Ishikawa (cell line): ENCODE results near the gene CCSER1.

ENCODE experiments used
- CEBPB ChIP-seq: IDR thresholded peaks from 2 replicates; pipeline ENCODE4 v1.6.1; 2012
- CREB1 ChIP-seq: IDR thresholded peaks from 2 replicates; pipeline ENCODE4 v1.6.1; 2012; ENCODE audit warnings: low read depth
- EGR1 ChIP-seq: IDR thresholded peaks from 2 replicates; pipeline ENCODE4 v1.6.1; 2012
- EP300 ChIP-seq: IDR thresholded peaks from 2 replicates; pipeline ENCODE4 v1.6.1; 2012; ENCODE audit warnings: borderline replicate concordance
- FOXM1 ChIP-seq: IDR thresholded peaks from 2 replicates; pipeline ENCODE4 v1.6.1; 2012; ENCODE audit warnings: low read depth, borderline replicate concordance
- MAX ChIP-seq: IDR thresholded peaks from 2 replicates; pipeline ENCODE4 v1.6.1; 2012
- NFIC ChIP-seq: IDR thresholded peaks from 2 replicates; pipeline ENCODE4 v1.6.1; 2012
- RAD21 ChIP-seq: IDR thresholded peaks from 2 replicates; pipeline ENCODE4 v1.6.1; 2012; ENCODE audit warnings: low read depth
- TAF1 ChIP-seq: IDR thresholded peaks from 2 replicates; pipeline ENCODE4 v1.6.1; 2012; ENCODE audit warnings: low read depth, mild to moderate bottlenecking
- TCF12 ChIP-seq: IDR thresholded peaks from 2 replicates; pipeline ENCODE4 v1.6.1; 2012; ENCODE audit warnings: low read depth
- TEAD4 ChIP-seq: IDR thresholded peaks from 2 replicates; pipeline ENCODE4 v1.6.1; 2012
- YY1 ChIP-seq: IDR thresholded peaks from 2 replicates; pipeline ENCODE4 v1.6.1; 2012; ENCODE audit warnings: low read depth
- ZBTB7A ChIP-seq: IDR thresholded peaks from 2 replicates; pipeline ENCODE4 v1.6.1; 2012; ENCODE audit warnings: low read depth
- TF ChIP-seq, protein P1 (sequence below): IDR thresholded peaks from 2 replicates; pipeline ENCODE4 v1.6.1; 2012
- TF ChIP-seq, protein P2 (sequence below): IDR thresholded peaks from 2 replicates; pipeline ENCODE4 v1.6.1; 2012; ENCODE audit warnings: low read depth, mild to moderate bottlenecking

Gene CCSER1

DNA sequence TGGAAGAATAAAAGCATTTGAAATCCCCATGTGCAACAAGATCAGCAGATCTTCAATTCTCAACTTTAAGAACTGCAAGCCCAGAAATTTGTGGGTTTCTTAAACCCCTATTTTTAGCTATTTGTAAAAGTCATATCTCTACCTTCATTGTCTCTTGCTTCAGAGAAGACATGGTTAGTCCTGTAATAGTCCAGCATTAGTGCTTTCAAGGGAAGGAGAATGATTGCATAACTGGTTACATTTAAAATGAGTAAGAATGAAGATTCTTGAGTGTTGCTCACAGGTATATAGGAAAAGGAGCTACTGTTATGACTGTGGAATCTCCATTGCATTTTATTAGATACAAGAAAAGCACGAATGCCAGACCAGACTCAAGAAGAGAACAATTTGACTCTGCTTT lies 84.0 kb downstream of the CCSER1 start:
- TF ChIP-seq YY1 = no peak
- TF ChIP-seq TCF12 = no peak

GRCh38 chr4:90215286-90215685 lies 88.1 kb downstream of the CCSER1 start:
- TF ChIP-seq CREB1 = no peak
- TF ChIP-seq TAF1 = no peak
- no peak for TF ChIP-seq TEAD4
- TF ChIP-seq NFIC = no peak
- no peak for TF ChIP-seq ZBTB7A
- no peak for TF ChIP-seq EP300
- no peak for TF ChIP-seq YY1
- no peak for TF ChIP-seq CEBPB
- TF ChIP-seq MAX = no peak
- no peak for TF ChIP-seq RAD21
- no peak for TF ChIP-seq FOXM1

DNA sequence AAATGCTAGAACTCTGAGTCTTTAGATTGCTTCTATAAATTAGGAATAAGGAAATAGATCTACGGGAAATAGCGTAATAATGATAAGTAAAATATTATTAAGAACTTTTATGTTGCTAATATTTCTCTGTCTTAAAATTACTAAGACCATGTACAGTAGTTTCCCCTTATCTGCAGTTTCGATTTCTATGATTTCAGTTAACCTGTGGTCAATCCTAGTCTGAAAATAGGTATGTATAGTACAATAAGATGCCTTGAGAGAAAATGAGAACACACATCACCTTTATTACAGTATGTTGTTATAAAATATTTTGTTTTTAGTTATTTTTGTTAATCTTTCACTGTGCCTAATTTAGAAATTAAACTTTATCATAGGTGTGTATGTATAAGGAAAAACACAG lies 92.6 kb downstream of the CCSER1 start:
- TF ChIP-seq ZBTB7A (no peak), NFIC (no peak), MAX (no peak), TCF12 (no peak), TEAD4 (no peak), TAF1 (no peak), YY1 (no peak), CEBPB (no peak), RAD21 (no peak), EP300 (no peak), FOXM1 (no peak), CREB1 (no peak), EGR1 (no peak)
- TF ChIP-seq, protein P1, sequence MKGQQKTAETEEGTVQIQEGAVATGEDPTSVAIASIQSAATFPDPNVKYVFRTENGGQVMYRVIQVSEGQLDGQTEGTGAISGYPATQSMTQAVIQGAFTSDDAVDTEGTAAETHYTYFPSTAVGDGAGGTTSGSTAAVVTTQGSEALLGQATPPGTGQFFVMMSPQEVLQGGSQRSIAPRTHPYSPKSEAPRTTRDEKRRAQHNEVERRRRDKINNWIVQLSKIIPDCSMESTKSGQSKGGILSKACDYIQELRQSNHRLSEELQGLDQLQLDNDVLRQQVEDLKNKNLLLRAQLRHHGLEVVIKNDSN = no peak
- TF ChIP-seq, protein P2, sequence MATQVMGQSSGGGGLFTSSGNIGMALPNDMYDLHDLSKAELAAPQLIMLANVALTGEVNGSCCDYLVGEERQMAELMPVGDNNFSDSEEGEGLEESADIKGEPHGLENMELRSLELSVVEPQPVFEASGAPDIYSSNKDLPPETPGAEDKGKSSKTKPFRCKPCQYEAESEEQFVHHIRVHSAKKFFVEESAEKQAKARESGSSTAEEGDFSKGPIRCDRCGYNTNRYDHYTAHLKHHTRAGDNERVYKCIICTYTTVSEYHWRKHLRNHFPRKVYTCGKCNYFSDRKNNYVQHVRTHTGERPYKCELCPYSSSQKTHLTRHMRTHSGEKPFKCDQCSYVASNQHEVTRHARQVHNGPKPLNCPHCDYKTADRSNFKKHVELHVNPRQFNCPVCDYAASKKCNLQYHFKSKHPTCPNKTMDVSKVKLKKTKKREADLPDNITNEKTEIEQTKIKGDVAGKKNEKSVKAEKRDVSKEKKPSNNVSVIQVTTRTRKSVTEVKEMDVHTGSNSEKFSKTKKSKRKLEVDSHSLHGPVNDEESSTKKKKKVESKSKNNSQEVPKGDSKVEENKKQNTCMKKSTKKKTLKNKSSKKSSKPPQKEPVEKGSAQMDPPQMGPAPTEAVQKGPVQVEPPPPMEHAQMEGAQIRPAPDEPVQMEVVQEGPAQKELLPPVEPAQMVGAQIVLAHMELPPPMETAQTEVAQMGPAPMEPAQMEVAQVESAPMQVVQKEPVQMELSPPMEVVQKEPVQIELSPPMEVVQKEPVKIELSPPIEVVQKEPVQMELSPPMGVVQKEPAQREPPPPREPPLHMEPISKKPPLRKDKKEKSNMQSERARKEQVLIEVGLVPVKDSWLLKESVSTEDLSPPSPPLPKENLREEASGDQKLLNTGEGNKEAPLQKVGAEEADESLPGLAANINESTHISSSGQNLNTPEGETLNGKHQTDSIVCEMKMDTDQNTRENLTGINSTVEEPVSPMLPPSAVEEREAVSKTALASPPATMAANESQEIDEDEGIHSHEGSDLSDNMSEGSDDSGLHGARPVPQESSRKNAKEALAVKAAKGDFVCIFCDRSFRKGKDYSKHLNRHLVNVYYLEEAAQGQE = no peak

GRCh38 chr4:90220459-90220858 lies 93.3 kb downstream of the CCSER1 start:
- no peak for TF ChIP-seq ZBTB7A
- TF ChIP-seq TCF12 = no peak
- TF ChIP-seq RAD21 = no peak
- no peak for TF ChIP-seq FOXM1
- no peak for TF ChIP-seq EGR1
- TF ChIP-seq NFIC = no peak
- no peak for TF ChIP-seq YY1
- TF ChIP-seq CEBPB = no peak
- TF ChIP-seq TAF1 = no peak

GRCh38 chr4:90226734-90227133 lies 99.5 kb downstream of the CCSER1 start:
- no peak for TF ChIP-seq TAF1
- TF ChIP-seq YY1 = no peak
- no peak for TF ChIP-seq RAD21
- TF ChIP-seq ZBTB7A = no peak
- no peak for TF ChIP-seq EGR1
- TF ChIP-seq NFIC = peak; percentile 81
- peak; percentile 89 for TF ChIP-seq TEAD4
- TF ChIP-seq EP300 = no peak
- TF ChIP-seq MAX = no peak
- TF ChIP-seq CEBPB = no peak

DNA sequence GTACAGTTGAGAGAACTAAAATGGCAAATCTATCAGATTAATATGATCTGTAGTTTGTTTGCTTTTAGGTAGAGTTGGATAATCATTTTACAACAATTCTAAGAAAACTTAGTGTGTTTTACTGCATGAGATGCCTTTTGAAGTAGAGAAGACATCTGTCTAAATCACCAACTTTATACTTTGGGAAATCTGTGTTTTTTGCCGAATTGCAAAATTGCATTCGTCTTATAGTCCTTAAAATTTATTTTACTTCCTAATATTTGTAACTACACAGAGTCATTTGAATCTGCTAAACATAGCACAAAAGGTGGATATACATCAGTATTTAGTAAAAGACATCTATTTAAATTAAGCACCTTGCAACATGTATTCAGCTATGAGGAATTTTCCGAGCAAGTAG lies 100.0 kb downstream of the CCSER1 start:
- TF ChIP-seq, protein P2 = no peak
- TF ChIP-seq EGR1 (no peak), CREB1 (no peak), TAF1 (no peak), TEAD4 (no peak), ZBTB7A (no peak), FOXM1 (no peak), EP300 (no peak), RAD21 (no peak), CEBPB (no peak), NFIC (no peak), TCF12 (no peak), YY1 (no peak), MAX (no peak)
- TF ChIP-seq, protein P1 = no peak
